Ovary (tissue), 3 donors: ENCODE results near the gene PACS2.
"Not testable (repeated sequence)": the region's sequence is repeated elsewhere in the genome, so short reads cannot be mapped to it uniquely, and the experiment has no call there.

ENCODE experiments used
- CTCF ChIP-seq, 3 donors: fragments of 450-650 bp in 2 of 3; fragments of 200-600 bp in 1 of 3; IDR thresholded peaks; one replicate each; pipeline versions ENCODE4 v1.5.1 to v1.8.0; 2016 to 2022; ENCODE audit warnings: antibody characterized with exemption in 3 of 3, mild to moderate bottlenecking in 1 of 3
- EP300 ChIP-seq: sonication (generic); formaldehyde crosslinking; IDR thresholded peaks from one replicate; pipeline ENCODE4 v1.6.1; 2017; ENCODE audit warnings: antibody characterized with exemption
- POLR2A ChIP-seq: fragments of 450-650 bp; IDR thresholded peaks from one replicate; pipeline ENCODE4 v1.6.1; 2017; ENCODE audit warnings: antibody characterized with exemption, mild to moderate bottlenecking, moderate library complexity
- donor health status: DM: no; HTN: no; CAD: no.

GRCh38 chr14:105288936-105289335 is 25.6 kb upstream of the PACS2 start:
- not testable (repeated sequence) for TF ChIP-seq CTCF (IDR thresholded peaks at IDR 0.05); POLR2A; EP300
